Colon (tissue), 2 donors: ENCODE data around the gene CPAMD8.
"Not testable (repeated sequence)": the region's sequence is repeated elsewhere in the genome, so short reads cannot be mapped to it uniquely, and the experiment has no call there.

ENCODE experiments used
- FAIRE-seq: peaks from 2 replicates; lab custom pipeline; 2012; peaks lifted over from hg19 to GRCh38; lab: Jason Lieb, UNC
- donor health status: control.
- donor health status: control.

Gene CPAMD8

DNA sequence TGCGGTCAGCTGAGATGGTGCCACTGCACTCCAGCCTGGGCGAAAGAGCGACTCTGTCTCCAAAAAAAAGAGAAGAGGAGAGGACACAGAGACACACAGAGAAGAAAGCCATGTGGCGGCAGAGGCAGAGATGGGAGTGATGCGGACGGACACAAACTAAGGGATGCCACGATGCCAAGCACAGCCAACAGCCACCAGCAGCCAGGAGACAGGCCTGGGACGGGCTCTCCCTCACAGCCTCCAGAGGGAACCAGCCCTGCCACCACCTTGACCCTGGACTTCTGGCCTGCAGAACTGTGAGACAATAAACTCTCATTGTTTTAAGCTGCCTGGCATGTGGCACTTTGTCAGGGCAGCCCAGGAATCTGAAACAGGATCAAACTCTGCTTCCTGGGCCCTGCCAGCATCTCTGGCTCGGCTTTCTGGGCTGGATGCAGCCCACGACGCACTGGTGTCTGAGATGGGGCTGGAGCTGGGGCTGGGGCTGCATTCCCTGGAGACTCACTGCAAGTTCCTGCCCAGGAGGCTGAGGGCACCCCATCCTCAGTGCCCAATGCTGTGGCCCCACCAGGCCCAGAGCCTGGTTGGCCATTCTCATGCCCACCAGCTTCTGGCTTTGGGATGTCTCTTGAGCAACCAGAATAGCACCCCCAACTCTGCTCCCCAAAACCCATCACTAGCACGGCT is 134.8 kb downstream of the CPAMD8 start:
- FAIRE-seq: no peak

DNA sequence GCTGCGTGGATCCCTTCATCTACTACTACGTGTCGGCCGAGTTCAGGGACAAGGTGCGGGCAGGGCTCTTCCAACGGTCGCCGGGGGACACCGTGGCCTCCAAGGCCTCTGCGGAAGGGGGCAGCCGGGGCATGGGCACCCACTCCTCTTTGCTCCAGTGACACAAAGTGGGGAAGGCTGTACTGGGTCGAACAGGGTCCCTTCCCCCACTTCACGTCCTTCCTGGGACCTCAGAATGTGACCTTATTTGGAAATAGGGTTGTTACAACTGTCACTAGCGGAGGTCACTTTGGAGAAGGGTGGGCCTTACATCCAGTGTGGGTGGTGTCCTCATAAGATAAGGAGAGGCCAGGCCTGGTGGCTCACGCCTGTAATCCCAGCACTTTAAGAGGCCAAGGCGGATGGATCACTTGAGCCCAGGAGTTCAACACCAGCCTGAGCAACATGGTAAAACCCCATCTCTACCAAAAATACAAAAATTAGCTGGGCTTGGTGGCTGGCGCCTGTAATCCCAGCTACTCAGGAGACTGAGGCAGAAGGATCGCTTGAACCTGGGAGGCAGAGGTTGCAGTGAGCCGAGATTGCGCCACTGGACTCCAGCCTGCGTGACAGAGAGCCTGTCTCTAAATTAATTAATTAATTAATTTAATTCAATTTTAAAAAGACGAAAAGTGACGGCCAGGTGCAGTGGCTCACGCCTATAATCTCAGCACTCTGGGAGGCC is 136.0 kb downstream of the CPAMD8 start:
- FAIRE-seq: no peak

DNA sequence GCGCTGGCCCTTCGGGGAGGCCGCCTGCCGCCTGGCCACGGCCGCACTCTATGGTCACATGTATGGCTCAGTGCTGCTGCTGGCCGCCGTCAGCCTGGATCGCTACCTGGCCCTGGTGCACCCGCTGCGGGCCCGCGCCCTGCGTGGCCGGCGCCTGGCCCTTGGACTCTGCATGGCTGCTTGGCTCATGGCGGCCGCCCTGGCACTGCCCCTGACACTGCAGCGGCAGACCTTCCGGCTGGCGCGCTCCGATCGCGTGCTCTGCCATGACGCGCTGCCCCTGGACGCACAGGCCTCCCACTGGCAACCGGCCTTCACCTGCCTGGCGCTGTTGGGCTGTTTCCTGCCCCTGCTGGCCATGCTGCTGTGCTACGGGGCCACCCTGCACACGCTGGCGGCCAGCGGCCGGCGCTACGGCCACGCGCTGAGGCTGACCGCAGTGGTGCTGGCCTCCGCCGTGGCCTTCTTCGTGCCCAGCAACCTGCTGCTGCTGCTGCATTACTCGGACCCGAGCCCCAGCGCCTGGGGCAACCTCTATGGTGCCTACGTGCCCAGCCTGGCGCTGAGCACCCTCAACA is 136.6 kb downstream of the CPAMD8 start:
- no peak for FAIRE-seq

DNA sequence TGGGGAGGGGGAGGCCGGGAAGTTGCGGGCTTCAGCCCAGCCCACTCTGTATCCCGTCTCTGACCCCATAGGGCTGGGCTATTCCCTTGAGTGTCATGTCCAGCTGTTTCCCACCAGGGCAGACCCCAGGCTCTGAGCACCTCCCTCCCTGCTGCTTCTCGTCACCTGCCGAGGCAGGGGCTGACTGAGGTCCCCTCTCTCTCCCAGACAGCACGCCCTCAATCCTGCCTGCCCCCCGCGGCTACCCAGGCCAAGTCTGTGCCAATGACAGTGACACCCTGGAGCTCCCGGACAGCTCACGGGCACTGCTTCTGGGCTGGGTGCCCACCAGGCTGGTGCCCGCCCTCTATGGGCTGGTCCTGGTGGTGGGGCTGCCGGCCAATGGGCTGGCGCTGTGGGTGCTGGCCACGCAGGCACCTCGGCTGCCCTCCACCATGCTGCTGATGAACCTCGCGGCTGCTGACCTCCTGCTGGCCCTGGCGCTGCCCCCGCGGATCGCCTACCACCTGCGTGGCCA is 137.2 kb downstream of the CPAMD8 start:
- no peak for FAIRE-seq

DNA sequence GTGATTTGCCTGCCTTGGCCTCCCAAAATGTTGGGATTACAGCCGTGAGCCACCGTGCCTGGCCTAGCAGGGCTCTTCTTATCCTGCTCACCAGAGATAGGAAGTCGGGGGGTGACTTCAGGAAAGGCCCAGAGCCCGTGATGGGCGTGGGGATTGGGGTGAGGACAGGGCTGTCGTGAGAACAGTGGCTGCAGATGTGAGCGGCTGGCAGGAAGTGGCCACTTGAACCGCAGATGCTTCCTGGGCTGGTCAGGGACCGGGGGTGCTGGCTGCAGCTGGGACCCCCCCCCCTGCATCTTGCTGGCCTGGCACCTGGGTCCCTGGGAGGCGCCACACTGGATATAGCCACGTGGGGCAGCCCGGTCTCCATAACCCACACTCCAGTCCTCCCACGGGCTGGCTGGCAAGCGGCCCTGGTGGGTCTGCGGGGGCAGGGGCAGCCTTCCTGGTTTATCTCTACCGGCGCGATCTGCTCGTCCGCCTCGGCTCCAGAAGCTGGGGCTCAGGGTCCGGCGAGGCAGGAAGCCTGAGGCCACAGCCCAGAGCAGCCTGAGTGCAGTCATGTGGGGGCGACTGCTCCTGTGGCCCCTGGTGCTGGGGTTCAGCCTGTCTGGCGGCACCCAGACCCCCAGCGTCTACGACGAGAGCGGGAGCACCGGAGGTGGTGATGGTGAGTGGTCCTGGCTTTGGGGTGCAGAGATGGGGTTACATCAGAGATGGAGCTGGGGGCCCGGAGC is 137.8 kb downstream of the CPAMD8 start, which contains the start of gene F2RL3:
Gene F2RL3, plus strand, starts transcription at position 371 of the 737 bp plus-strand sequence. Its CDS starts 191 bp downstream, at position 562.
- FAIRE-seq: no peak

DNA sequence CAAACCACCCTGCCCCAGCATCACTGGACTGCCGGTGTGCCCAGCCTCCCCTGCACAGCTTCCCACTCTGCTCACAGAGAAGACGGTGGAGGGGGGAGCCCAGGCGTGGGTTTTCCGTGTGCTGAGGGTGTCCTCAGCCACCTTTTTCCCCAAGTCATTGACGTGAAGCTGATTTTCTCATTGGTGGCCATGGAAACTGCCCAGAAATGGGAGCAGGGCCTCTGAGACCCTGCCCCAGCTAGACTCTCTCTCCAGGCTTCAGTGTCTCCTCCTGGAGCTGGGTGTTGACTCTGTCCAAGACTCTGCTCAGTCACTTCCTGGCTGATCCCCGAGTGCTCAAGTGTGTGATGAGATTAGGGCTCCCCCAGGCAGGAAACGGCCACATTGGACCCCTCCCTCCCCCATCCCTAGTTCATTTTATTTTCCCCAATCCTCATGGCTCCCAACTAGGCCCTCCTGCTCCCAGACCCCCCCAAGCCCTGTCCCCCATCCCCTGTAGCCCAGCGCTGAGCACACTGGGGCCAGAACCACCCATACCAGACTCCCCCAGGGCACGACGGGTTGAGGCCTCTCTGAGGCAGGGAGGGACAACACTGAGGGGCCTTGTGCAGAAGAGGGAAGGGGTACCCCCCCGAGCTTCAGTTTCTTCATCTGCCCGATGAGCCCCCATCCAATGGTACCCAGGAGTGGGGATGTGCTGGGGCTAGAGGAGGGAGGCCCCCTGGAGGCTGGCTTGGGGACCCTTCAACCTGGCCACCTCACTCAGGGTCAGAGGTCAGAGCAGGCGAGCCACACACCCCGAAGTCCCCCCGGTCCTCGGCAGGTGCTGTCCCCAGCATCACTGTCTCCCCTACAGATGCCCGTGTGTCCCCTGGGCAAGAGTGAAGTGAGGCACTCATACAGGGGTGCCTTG is 139.0 kb downstream of the CPAMD8 start:
- no peak for FAIRE-seq

DNA sequence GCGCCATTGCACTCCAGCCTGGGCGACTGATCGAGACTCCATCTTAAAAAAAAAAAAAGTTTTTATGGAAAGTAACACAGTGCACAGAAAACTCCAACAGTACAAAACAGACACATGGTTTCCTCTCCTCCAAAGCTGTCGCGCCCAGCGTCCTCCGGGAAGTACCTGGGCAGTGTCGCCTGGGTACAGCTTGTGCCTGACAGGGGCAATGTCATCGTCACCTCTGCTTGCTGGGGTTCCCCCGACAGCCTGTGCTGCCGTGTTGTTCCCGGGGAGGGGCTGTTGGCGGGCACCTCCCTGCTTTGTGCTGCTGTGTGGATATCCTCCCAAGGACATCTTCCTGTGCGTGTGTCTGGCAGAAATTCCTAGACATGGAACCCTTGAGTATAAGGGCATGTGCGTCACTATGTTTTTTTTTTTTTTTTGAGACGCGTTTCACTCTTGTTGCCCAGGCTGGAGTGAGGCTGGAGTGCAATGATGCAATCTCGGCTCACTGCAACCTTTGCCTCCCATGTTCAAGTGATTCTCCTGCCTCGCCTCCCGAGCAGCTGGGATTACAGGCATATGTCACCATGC is 140.2 kb downstream of the CPAMD8 start:
- no peak for FAIRE-seq

DNA sequence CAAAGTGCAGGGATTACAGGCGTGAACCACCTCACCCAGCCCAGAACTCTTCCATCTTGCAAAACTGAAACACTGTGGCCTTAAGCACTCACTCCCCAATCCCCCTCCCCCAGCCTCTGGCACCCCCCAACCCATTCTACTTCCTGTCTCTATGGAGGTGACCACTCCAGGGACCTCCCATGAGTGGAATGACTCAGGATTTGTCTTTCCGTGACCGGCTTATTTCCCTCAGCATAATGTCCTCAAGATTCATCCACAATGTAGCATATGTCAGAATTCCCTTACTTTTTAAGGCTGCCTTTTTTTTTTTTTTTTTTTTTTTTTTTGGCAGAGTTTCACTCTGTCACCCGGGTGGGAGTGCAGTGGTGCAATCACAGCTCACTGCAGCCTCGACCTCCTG is 141.4 kb downstream of the CPAMD8 start:
- FAIRE-seq: no peak

DNA sequence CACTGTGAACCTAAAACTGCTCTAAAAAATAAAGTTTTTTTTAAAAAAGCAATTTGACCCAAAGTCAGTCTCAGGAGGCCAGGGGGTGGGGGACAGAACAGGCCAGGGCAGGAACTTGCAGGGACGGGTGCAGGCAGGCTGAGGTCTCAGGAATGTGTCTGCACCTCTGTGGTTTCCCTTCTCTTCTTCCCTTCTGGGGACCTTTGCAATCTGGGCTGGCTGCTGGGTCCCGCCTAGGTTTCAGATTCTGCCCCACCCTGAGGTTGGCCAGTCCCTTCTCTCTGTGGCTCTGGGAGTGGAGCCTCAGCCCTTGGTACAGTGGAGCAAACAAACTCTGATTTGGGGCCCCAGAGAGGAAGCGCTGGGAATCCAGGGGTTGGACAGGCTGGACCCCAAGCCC is 143.1 kb downstream of the CPAMD8 start:
- no peak for FAIRE-seq

DNA sequence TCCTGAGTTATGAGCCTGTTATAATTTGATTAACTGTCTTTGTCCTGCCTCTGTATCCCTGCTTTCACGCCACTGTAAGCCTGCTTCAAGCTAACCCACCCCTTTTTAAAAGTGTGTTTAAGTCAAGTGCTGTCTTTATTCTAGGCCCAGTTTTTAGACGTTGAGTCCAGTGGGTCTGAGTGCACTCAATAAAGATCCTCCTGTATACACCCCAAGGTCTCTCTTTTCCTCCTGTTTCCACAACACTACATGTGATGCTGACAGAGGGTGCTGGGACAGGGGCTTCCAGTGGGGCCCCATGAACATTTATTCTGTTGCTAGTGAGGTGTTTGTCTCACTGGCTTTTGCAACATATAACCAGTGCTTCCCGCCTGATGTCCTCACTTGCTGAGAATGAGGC is 144.5 kb downstream of the CPAMD8 start:
- FAIRE-seq: no peak

DNA sequence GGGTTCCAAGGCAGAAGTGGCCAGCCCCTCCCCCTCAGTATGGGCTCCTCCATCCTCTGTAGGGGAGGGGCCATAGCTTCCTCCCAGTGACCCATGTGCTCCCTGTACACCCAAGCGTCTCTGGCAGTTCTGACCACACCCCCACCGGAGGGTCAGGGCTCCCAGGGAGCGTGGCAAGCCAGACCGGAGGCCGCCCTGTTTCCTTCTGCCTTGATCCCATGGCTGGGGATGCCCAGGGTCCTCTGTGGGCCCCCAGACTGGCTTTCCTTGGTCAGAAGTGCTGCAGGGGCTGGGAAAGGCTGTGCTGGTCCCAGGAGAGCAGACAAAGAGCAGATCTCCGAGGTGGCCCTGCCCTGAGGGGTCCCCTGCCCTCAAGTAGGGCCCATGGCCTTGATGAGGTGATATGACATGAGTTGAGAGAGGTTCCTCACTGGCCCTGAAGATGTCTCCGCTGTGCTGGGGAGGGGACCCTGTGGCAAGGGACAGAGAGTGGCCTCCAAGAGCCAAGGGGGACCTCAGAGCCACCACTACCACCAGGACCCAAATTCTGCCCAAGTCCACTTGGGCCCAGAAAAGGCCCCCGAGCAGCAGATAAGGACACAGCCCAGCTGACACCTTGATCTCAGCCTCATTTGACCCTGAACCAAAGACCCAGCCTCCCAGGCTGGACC is 145.6 kb downstream of the CPAMD8 start:
- FAIRE-seq: no peak

DNA sequence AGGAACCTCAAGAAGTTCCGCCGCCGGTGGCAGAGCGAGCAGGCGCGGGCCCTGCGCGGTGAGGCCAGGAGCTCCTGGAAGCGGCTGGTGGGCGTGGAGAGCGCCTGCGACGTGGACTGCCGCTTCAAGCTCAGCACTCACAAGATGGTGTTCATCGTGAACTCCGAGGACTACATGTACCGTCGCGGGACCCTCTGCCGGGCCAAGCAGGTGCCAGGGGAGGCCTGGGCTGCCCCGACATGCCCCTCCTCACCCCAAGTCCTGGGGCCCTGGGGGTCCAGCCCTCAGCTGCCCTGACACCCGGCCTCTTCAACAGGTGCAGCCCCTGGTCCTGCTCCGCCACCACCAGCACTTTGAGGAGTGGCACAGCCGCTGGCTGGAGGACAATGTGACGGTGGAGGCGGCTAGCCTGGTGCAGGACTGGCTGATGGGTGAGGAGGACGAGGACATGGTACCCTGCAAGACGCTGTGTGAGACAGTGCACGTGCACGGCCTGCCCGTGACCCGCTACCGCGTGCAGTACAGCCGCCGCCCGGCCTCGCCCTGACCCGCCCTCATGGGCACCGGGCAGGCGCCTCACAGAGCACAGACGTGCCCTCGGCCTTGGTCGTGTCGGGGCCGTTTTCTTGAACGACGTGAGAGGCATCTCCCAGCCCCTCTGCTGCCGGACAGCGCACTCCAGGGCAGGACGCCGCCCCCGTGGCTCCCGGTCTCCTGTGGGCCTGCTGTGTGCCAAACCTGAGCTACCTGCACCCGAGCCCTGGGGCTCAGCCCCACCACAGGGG is 148.2 kb downstream of the CPAMD8 start:
- no peak for FAIRE-seq

DNA sequence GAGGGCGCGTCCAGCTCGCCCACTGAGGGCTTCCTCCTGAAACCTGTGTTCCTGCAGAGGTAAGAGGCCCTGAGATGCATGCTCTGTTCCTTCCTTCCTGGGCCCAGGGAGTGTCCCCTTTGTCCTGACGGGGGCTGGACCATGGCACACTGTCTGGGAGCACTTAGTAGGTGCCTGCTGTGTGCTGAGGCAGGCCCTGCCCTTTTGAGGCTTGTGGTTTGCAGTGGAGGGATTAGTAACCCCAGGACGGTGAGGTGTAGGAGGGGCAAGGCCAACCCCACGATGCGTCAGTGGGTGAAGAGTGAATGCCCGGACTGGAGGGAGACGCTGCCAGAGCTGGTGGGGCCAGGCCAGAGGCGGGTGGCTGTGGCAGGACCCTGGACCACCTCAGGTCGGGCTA is 149.0 kb downstream of the CPAMD8 start:
- FAIRE-seq: no peak

DNA sequence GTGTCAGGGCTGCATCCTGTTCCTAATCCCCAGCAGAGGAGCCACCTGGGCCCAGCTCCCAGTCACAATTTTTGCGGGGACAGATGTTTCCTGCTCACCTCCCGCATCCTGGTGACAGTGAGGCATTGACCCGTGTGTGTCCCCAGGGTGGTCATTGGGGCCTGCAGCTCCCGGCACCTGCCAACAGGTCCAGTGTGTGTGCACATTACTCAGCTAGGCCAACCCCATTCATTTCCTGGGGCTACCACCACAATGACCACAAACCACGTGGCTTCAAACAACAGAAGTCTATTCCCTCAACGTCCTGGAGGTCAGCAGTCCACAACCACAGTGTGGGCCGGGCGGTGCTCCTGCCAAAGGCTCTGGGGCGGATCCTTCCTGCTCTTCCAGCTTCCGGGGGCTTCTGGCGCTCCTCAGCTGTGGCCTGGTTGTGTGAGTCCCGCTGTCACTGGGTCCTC is 149.7 kb downstream of the CPAMD8 start:
- no peak for FAIRE-seq

DNA sequence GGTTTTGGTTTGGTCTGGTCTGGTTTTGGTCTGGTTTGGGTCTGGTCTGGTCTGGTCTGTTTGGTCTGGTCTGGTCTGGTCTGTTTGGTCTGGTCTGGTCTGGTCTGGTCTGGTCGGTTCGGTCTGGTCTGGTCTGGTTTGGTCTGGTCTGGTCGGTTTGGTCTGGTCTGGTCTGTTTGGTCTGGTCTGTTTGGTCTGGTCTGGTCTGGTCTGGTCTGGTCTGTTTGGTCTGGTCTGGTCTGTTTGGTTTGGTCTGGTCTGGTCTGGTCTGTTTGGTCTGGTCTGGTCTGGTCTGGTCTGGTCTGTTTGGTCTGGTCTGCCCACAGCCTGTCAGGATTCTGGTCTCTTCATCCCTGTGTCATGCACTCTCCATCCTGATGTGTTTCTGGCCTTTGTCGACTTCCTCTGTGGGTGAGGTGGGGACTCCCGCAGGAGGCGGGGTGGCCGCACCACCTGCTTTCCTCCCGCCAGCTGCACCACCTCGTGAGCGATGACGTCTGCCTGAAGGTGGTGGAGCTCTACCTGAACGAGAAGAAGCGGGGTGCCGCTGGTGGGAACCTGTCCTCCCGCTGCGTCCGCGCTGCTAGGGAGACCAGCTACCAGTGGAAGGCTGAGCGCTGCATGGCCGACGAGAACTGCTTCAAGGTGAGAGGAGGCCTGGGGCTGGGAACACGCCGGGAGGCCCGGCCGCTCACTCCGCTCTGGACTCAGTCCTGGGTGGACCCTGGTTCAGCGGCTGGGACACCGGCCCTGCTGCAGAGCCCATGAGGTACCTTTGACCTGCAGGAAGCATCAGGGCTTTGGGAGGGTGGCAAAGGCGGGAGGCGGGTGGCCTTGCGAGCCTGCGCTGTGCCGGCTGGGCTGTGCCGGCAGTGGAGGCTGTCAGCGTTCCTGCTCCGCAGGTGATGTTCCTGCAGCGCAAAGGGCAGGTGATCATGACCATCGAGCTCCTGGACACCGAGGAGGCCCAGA is 150.7 kb downstream of the CPAMD8 start:
- FAIRE-seq: no peak

DNA sequence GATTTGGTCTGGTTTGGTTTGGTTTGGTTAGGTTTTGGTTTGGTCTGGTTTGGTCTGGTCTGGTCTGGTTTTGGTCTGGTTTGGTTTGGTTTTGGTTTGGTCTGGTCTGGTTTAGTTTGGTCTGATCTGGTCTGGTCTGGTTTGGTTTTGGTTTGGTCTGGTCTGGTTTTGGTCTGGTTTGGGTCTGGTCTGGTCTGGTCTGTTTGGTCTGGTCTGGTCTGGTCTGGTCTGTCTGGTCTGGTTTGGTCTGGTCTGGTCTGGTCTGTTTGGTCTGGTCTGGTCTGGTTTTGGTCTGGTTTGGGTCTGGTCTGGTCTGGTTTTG is 151.7 kb downstream of the CPAMD8 start:
- FAIRE-seq: not testable (repeated sequence)

DNA sequence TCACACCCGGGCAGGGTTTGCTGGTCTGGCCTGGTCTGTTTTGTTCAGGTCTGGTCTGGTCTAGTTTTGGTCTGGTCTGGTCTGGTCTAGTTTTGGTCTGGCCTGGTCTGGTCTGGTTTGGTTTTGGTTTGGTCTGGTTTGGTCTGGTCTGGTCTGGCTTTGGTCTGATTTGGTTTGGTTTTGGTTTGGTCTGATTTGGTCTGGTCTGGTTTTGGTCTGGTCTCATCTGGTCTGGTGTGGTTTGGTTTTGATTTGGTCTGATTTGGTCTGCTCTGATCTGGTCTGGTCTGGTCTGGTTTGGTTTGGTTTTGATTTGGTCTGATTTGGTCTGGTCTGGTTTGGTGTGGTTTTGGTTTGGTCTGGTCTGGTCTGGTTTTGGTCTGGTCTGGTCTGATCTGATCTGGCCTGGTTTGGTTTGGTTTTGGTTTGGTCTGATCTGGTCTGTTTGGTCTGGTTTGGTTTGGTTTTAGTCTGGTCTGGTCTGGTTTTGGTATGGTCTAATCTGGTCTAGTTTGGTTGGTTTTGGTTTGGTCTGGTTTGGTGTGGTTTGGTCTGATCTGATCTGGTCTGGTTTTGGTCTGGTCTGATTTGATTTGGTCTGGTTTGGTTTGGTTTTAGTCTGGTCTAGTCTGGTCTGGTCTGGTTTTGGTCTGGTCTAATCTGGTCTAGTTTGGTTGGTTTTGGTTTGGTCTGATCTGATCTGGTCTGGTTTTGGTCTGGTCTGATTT is 152.2 kb downstream of the CPAMD8 start:
- peak; percentile 70 for FAIRE-seq

DNA sequence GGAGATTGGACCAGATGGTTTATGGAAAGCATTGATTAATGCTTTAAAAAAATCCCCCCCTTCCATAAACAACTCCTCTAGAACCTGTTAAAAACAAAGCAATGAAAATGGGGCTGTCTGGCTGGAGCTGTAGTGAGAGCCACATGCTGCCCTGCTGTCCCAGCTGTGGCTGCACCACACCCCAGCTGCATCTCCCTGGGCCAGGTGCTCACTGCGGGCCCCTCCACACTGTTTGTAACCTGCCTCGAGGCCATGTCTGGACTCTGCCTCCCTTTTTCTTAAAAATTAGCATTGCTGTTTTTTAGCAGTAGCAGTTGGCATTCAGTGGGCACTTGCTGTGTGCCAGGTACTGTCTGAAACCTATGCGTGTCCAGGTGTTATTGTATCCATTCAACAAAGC is 153.0 kb downstream of the CPAMD8 start:
- FAIRE-seq: no peak
